Nephron (organoid): ENCODE results near the gene CIB1.
A peak's percentile ranks its signal among the peaks of the same experiment; 100 is the strongest.

Source experiments
- H3K27ac Mint-ChIP-seq, 3 experiments: 2 replicates each; pipeline ENCODE4 v1.8.0; 2020; ENCODE audit warnings: mixed read lengths in 3 of 3, mild to moderate bottlenecking in 2 of 3, moderate library complexity in 1 of 3
- H3K27me3 Mint-ChIP-seq: 2 replicates; pipeline ENCODE4 v1.8.0; 2021; ENCODE audit warnings: low read depth, mild to moderate bottlenecking, moderate library complexity, mixed read lengths
- H3K36me3 Mint-ChIP-seq: 2 replicates; pipeline ENCODE4 v1.8.0; 2020; ENCODE audit warnings: low read depth, mixed read lengths
- H3K4me1 Mint-ChIP-seq: 2 replicates; pipeline ENCODE4 v1.8.0; 2020; ENCODE audit warnings: mixed read lengths
- H3K4me3 Mint-ChIP-seq, 3 experiments: 2 replicates each; pipeline ENCODE4 v1.8.0; 2020; ENCODE audit warnings: mild to moderate bottlenecking in 3 of 3, mixed read lengths in 3 of 3, moderate library complexity in 2 of 3
- H3K9me3 Mint-ChIP-seq: 2 replicates; pipeline ENCODE4 v1.8.0; 2020; ENCODE audit warnings: mixed read lengths
- TF ChIP-seq, protein P1 (sequence below), 3 experiments: fragments of 200-600 bp; sonication (generic); IDR thresholded peaks; one replicate each; pipeline ENCODE4 v1.5.0; 2021; ENCODE audit warnings: antibody characterized with exemption in 3 of 3; ENCODE audit not compliant: unreplicated experiment in 3 of 3

The CIB1 gene

GRCh38 chr15:90259524-90259923 lies 25.8 kb upstream of the CIB1 start:
- H3K27ac Mint-ChIP-seq, result no peak overlapping the region
- TF ChIP-seq, protein P1, sequence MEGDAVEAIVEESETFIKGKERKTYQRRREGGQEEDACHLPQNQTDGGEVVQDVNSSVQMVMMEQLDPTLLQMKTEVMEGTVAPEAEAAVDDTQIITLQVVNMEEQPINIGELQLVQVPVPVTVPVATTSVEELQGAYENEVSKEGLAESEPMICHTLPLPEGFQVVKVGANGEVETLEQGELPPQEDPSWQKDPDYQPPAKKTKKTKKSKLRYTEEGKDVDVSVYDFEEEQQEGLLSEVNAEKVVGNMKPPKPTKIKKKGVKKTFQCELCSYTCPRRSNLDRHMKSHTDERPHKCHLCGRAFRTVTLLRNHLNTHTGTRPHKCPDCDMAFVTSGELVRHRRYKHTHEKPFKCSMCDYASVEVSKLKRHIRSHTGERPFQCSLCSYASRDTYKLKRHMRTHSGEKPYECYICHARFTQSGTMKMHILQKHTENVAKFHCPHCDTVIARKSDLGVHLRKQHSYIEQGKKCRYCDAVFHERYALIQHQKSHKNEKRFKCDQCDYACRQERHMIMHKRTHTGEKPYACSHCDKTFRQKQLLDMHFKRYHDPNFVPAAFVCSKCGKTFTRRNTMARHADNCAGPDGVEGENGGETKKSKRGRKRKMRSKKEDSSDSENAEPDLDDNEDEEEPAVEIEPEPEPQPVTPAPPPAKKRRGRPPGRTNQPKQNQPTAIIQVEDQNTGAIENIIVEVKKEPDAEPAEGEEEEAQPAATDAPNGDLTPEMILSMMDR (IDR thresholded peaks at IDR 0.05; ENCODE audit: unreplicated experiment in 3 of 3), result no peak
- no peaks in the 10 kb centered on the region for H3K4me1 Mint-ChIP-seq
- no peaks in the 10 kb centered on the region for H3K9me3 Mint-ChIP-seq
- no peaks in the 10 kb centered on the region for H3K36me3 Mint-ChIP-seq
- H3K27me3 Mint-ChIP-seq, result peaks cover 14% of the 10 kb centered on the region
- H3K4me3 Mint-ChIP-seq, result no peak overlapping the region

DNA sequence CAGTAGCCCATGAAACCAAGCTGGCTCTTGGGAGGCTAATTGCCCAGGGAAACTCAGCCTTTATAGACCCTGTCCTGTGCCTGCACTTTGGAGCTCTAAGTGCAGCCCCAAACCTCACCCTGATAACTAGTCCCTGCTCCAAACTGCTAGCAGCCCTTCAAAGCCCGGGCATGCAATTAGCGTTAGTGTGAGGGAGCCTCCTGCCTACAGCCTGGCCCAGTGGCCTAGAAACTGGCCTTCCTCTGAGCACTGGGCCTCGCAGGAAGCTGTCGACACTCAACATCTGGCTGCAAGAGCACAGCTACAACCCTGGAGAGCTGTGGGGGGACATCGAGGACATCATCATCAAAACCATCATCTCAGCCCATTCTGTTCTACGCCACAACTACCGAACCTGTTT lies 24.0 kb upstream of the CIB1 start:
- Mint-ChIP-seq H3K36me3 (no peaks in the 10 kb centered on the region), H3K27ac (no peak overlapping the region), H3K27me3 (peaks cover 18% of the 10 kb centered on the region), H3K9me3 (no peaks in the 10 kb centered on the region), H3K4me1 (no peaks in the 10 kb centered on the region), H3K4me3 (no peak overlapping the region)
- TF ChIP-seq, protein P1 (IDR thresholded peaks at IDR 0.05; ENCODE audit: unreplicated experiment in 3 of 3), result no peak

- Mint-ChIP-seq H3K36me3 (no peaks in the 10 kb centered on the region), H3K27me3 (peaks cover 11% of the 10 kb centered on the region), H3K9me3 (no peaks in the 10 kb centered on the region), H3K4me1 (peaks cover 8% of the 10 kb centered on the region), H3K27ac (peak within 1 kb of the TSS; percentile 20 to 74 (median 60)), H3K4me3 (peak within 1 kb of the TSS; percentile 82 to 85 (median 83))
- TF ChIP-seq, protein P1 (IDR thresholded peaks at IDR 0.05; ENCODE audit: unreplicated experiment in 3 of 3), result no peak
These were observed 15.6 kb upstream of the CIB1 start, which contains the start of gene TTLL13 for GRCh38 chr15:90249203-90249863. Gene TTLL13 (plus strand): TSS chr15:90249556. CDS start chr15:90250631, 1,075 bp downstream.

DNA sequence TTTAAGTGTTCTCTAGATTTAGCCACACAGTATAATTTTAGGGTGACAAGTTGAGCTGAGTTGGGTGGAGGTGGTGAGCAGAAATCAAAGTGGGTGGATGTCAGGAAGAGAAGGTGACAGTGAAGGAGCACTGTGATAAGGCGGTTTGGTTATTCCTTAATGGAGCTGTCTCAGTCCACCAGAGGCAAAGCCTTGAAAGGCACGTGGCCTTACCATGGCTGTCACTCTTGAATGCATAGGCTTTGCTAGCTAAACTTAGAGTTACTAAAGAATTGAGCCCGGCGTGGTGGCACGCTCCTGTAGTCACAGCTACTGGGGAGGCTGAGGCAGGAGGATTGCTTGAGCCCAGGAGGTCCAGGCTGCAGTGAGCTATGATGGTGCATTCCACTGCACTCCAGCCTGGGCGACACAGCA lies 15.1 kb upstream of the CIB1 start:
- Mint-ChIP-seq H3K4me1 (peaks cover 8% of the 10 kb centered on the region), H3K27ac (peak overlapping the region in 1 of 3 experiments; percentile 20), H3K36me3 (no peaks in the 10 kb centered on the region), H3K27me3 (peaks cover 10% of the 10 kb centered on the region), H3K9me3 (no peaks in the 10 kb centered on the region), H3K4me3 (peak overlapping the region; percentile 56 to 83 (median 75))
- TF ChIP-seq, protein P1 (IDR thresholded peaks at IDR 0.05; ENCODE audit: unreplicated experiment in 3 of 3), result no peak

GRCh38 chr15:90243943-90244639 lies 10.3 kb upstream of the CIB1 start:
- Mint-ChIP-seq H3K9me3 (no peaks in the 10 kb centered on the region), H3K27me3 (peaks cover 9% of the 10 kb centered on the region), H3K4me3 (no peak overlapping the region), H3K27ac (no peak overlapping the region), H3K4me1 (peaks cover 4% of the 10 kb centered on the region), H3K36me3 (peaks cover 4% of the 10 kb centered on the region)
- TF ChIP-seq, protein P1 (IDR thresholded peaks at IDR 0.05; ENCODE audit: unreplicated experiment in 3 of 3), result no peak
